Measurements from ENCODE around the gene RRAGA.
A peak's percentile ranks its signal among the peaks of the same experiment; 100 is the strongest.
"Not testable (repeated sequence)": the region's sequence is repeated elsewhere in the genome, so short reads cannot be mapped to it uniquely, and the experiment has no call there.

The RRAGA gene

DNA sequence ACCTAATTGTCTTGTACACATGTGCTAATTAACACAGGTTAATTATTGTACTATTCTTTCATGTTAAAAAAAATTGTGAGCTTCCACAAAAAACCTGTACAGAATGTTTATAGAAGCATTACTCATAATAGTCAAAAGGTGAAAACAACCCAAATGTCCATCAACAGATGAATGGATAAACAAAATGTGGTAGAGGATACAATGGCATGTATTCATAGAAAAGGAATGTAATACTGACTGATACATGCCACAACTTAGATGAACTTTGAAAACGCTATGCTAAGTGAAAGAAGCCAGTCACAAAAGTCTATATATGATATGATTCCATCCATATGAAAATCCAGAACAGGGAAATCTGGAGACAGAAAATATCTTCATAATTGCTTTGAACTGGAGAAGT is 25.6 kb downstream of the RRAGA start:
- DNase-seq (ENCODE audit: insufficient read length, low spot score) (no peak), FAIRE-seq (no peak)

DNA sequence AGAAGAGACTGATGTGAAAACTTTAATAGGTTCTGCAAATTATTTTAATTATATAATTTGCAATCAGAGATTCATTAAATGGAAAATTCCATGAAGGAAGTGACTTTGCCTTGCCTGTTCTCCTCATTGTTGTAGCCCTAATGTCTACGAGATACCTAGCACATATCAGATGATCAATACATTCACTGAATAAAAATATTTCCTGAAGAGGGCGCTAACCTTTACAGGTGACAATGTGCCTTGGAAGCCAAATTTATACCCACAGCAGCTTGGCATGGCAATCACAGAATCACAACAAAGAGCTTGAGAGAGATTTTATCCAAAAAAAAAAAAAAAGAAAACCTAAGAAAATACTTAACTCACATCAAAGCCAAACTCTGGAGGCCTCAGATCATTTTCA is 36.1 kb downstream of the RRAGA start:
- DNase-seq (ENCODE audit: insufficient read length, low spot score), result no peak

DNA sequence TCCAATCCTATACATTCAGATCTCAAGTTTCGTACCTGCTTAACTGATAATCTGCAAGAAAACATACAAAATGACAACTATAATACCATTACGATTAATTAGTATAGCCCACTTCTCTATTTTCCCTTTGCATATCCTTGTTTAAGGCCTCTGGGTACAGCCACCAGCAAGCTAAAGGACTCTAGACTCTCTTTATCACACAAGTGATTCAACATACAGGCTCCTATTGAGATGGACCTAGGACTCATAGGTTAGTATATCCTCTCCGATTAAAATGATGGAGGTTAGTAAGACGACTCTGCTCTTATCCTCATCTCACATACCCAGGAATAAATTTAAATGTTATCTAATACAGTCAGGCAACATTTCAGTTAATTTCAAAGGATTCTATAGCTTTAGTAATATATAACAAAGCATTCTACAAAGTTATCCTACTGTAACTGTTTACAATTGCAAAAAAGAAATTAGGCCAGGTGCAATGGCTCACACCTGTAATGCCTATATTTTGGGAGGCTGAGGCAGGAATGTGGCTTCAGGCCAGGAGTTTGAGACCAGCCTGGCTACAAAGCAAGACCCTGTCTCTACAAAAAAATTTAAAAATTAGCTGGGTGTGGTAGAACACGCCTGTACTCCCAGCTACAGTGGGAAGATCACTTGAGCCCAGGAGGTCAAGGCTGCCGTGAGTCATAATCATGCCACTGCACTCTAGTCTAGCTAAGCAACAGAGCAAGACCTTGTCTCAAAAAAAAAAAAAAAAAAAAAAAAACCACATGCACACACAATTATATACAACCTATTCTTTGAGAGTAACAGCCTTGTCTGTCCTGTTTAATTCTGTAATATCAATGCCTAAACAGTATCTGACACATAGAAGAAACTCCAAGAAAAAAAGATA is 38.1 kb downstream of the RRAGA start:
- no peak for DNase-seq (ENCODE audit: insufficient read length, low spot score)
- FAIRE-seq, result no peak

More for the DNA sequence above, 36.1 kb downstream of the RRAGA start:
- peak; percentile 77 for FAIRE-seq

- DNase-seq (ENCODE audit: insufficient read length, low spot score); FAIRE-seq: not testable (repeated sequence)
These were observed 48.2 kb downstream of the RRAGA start for GRCh38 chr9:19097431-19097830.
